ENCODE measurements around the gene SYNJ1.

- no peak for TF ChIP-seq CTCF (IDR thresholded peaks at IDR 0.05)
- no peak for TF ChIP-seq SIN3A (IDR thresholded peaks at IDR 0.05; ENCODE audit: borderline replicate concordance, insufficient read depth, low read depth, low read length)
- no peak for TF ChIP-seq POLR2AphosphoS5 (IDR thresholded peaks at IDR 0.05; ENCODE audit: low read depth, low read length)
- no peak for TF ChIP-seq TCF7L2 (IDR thresholded peaks at IDR 0.05; ENCODE audit: low read depth, low read length)
- TF ChIP-seq REST (IDR thresholded peaks at IDR 0.05; ENCODE audit: insufficient read depth in 1 of 2, low read depth in 2 of 2, low read length in 1 of 2) = no peak
Measured at GRCh38 chr21:32597205-32597604, 130.6 kb downstream of the SYNJ1 start.
